Measurements from ENCODE around the gene SEH1L. TPM values are rescaled to one million over a fixed set of nuclear protein-coding genes. Genes with fewer than 3 reads are reported as not detected.

SEH1L gene
- 10.2 and 28.5 TPM in 2 replicates for total RNA-seq

DNA sequence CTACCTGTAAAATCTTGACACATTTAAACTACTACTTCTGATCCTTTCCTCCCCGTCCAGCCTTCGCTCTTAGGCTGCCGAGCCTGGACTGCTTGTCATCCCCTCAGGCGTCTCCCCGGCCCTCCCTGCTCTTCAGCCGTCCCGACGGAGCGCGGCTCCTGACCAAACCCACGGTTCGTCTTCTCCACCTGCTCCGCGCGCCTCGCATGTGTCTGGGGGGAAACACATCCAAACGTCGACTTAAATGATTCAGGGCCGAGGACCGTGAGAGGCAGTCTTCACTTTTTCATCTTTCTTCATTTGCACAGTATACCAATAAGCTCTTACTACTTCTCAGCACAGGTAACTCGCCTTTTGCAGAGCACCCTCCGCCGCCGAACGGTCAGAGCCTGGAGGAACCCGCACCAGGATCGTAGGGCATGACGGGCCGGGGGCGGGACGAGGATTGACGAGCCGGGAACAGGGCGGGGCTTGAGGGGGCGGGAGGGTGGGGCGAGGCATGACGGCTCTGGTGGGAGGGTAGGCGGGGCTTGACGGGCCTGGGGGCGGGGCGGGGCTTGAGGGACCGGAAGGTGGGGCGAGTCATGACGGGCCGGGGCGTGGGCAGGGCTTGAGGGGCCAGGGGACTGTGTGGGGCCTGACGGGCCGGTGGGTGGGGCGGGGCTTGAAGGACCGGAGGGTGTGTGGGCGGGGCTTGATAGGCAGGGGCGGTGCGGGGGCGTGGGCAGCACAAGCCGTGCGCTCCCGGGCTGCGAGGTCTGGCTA is at the start of gene SEH1L:
Gene SEH1L, plus strand, starts transcription at position 727 of the 765 bp plus-strand sequence. CDS start 111 bp downstream, outside the sequence.

GRCh38 chr18:12990967-12991820 is 43.4 kb downstream of the SEH1L start, which contains the start of gene CEP192:
Gene CEP192 (plus strand): TSS chr18:12991362. CDS start chr18:12999425, 8,063 bp downstream.

Other genes with a start within 250 kb of the SEH1L start
- gene CEP76, start 245.3 kb upstream of the SEH1L start, total RNA-seq: 3.9 and 4.9 TPM in 2 replicates
- 71.7 and 81.3 TPM in 2 replicates for gene PSMG2, start 245.0 kb upstream of the SEH1L start, total RNA-seq
- 21.1 and 24.7 TPM in 2 replicates for gene PTPN2, start 63.8 kb upstream of the SEH1L start, total RNA-seq
- 27.4 and 30.6 TPM in 2 replicates for gene CEP192, start 43.4 kb downstream of the SEH1L start, total RNA-seq

Data from placental epithelial cell (primary cell).